Testis (tissue), 2 donors: Measurements from ENCODE around the gene EPHA6.

Source experiments
- CTCF ChIP-seq, 3 experiments: fragments of 450-650 bp in 2 of 3; fragments of 200-600 bp in 1 of 3; sonication (generic) in 1 of 3; IDR thresholded peaks; one replicate each; pipeline ENCODE4 v1.5.1; 2016 to 2019; ENCODE audit warnings: antibody characterized with exemption in 3 of 3, mild to moderate bottlenecking in 2 of 3, moderate library complexity in 1 of 3
- POLR2A ChIP-seq: fragments of 450-650 bp; IDR thresholded peaks from one replicate; pipeline ENCODE4 v1.6.1; 2017; ENCODE audit warnings: antibody characterized with exemption, mild to moderate bottlenecking, moderate library complexity

- TF ChIP-seq CTCF (IDR thresholded peaks at IDR 0.05) (no peak), POLR2A (no peak)
Measured at GRCh38 chr3:97297032-97297431, 482.6 kb downstream of the EPHA6 start.
